Astrocyte (in vitro differentiated cells and primary cell): ENCODE measurements around the gene ZBTB38.

ENCODE experiments used
- EZH2 ChIP-seq: IDR thresholded peaks from 2 replicates; pipeline ENCODE4 v1.6.1; 2012; ENCODE audit warnings: mild to moderate bottlenecking, low read length, inconsistent platforms; ENCODE audit not compliant: insufficient read depth
- TF ChIP-seq, protein P1 (sequence below): IDR thresholded peaks from 2 replicates; pipeline ENCODE4 v1.5.1; 2011; ENCODE audit warnings: low read depth, mild to moderate bottlenecking, inconsistent platforms, low read length, moderate library complexity; ENCODE audit not compliant: insufficient read depth

DNA sequence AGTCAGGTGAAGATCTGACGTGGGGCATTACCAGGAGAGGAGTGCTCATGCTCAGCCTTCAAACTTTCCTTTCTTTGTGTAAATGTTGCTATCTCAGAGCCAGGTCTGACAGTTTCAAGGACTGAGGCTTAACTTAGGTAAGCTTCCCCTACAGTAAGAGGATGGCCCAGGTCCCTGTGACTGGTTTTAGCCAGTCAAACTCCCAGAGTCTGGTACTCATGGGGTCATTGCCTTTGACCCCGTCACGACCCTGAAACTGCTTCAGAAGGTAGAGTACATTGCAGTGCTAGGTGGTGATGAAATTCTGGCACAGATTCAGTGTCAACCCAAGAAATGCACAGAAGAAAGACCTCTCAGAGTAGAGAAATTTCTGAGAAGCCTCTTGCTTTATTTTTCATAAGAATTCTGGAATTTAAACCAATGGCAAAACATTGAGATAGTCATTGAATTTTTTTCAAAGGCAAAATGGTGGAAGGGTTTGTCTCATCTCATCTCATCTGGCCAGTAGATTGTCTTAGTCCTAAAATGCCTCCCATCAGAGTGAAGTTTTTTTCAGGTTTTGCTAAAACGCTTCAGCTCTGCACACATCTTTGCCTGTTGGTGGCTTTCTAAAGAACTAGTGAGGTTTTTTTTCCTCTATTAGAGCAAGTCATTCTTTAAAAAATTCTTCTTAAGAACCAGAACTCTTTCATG, 23.1 kb downstream of the ZBTB38 start:
- TF ChIP-seq, protein P1, sequence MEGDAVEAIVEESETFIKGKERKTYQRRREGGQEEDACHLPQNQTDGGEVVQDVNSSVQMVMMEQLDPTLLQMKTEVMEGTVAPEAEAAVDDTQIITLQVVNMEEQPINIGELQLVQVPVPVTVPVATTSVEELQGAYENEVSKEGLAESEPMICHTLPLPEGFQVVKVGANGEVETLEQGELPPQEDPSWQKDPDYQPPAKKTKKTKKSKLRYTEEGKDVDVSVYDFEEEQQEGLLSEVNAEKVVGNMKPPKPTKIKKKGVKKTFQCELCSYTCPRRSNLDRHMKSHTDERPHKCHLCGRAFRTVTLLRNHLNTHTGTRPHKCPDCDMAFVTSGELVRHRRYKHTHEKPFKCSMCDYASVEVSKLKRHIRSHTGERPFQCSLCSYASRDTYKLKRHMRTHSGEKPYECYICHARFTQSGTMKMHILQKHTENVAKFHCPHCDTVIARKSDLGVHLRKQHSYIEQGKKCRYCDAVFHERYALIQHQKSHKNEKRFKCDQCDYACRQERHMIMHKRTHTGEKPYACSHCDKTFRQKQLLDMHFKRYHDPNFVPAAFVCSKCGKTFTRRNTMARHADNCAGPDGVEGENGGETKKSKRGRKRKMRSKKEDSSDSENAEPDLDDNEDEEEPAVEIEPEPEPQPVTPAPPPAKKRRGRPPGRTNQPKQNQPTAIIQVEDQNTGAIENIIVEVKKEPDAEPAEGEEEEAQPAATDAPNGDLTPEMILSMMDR = no peak
- TF ChIP-seq EZH2 = no peak
